ENCODE data around the gene TOE1. TPM values are rescaled to one million over a fixed set of nuclear protein-coding genes. Genes with fewer than 3 reads are reported as not detected.

TOE1 gene
- total RNA-seq, 1 donor from 2014 or later, result 3.8 TPM

DNA sequence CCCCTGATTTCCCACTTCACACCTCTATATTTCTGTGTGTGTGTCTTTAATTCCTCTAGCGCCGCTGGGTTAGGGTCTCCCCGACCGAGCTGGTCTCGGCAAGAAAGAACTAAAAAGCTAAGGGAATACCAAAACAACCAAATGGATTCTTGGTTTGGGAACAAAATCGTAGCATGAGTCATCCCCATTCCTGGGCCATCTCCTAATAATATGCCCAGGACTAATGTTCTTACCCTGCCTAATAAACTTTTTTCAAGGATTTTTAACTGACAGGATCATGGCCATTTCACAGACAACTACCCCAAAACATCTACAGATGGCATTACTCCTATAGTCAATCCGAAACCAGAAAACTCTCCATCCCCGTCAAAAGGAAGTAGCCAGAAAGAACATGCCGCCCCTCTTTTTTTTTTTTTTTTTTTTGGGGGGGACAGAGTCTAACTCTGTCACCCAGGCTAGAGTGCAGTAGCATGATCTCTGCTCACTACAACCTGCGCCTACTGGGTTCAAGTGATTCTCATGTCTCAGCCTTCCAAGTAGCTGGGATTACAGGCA lies 17.4 kb upstream of the TOE1 start:
- DNase-seq (ENCODE audit: missing footprints) (no peak), ATAC-seq (no peak)
- intact Hi-C loops (cut with DNase I), result no loop called here

DNA sequence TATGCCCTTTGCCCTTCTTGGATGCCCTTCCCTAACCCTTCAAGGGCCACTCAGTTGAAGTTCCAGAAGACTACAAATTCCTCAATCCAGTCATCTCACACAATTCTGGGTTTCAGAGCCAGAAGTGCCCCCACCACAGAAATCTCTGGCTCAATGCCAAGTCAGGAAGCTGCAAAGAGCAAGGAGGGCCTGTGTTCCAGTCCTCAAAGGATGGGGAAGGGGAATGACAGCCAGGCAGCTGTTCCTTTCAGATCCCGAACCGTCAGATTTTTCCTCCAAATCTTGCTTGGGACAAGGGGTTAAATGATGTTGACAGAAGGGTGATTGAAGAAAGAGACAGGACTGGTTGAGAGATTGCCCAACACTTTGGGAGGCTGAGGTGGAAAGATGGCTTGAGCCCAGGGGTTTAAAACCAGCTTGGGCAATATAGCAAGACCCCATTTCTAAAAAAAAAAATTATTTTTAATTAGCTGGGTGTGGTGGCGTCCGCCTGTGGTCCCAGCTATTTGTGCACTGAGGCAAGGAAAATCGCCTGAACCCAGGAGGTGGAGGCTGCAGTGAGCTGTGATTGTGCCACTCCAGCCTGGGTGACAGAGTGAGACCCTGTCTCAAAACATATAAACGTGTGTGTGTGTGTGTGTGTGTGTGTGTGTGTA lies 14.0 kb upstream of the TOE1 start:
- intact Hi-C loops (cut with DNase I), result no loop called here
- ATAC-seq, result no peak

DNA sequence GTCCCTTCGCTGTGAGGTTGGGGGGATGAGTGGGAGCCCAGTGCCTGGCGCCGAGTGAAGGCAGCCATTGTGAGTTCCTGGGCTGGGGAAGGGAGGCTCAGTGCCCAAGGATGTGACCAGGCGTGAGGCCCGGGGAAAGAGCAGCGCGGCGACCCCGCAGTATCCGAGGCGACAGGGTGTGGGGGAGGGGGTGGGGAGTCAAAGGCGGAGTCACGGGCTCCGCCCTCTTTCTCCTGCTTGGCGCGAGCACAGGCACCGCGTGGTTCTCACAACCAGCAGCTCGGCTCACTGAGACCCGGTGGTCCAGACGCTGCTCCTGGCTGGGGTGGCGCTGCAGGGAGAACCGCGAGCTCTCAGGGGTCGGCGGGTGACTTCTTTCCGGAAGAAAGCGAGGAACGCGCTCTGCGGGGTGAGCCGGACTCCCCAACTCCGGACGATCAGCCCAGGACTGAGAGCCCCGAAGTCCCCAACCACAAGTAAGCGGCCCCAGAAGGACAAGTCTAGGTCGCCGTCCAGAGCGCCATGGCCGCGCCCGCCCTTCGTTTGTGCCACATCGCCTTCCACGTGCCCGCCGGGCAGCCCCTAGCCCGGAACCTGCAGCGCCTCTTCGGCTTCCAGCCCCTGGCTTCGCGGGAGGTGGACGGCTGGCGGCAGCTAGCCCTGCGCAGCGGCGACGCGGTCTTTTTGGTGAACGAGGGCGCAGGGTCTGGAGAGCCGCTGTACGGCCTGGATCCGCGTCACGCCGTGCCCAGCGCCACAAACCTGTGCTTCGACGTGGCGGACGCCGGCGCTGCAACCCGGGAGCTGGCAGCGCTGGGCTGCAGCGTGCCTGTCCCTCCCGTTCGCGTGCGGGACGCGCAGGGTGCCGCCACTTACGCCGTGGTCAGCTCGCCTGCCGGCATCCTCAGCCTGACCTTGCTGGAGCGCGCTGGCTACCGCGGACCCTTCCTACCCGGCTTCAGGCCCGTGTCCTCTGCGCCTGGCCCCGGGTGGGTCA lies 13.0 kb upstream of the TOE1 start, which contains the start of gene HPDL:
HPDL (plus strand) TSS at position 269 of the 997 bp plus-strand sequence; CDS start at position 523, 254 bp downstream.
- ATAC-seq, result peak; percentile 81
- intact Hi-C loops (cut with DNase I), result no loop called here
- DNase-seq (ENCODE audit: missing footprints), result peak; percentile 77

More for the DNA sequence above, 14.0 kb upstream of the TOE1 start:
- no peak for DNase-seq (ENCODE audit: missing footprints)

DNA sequence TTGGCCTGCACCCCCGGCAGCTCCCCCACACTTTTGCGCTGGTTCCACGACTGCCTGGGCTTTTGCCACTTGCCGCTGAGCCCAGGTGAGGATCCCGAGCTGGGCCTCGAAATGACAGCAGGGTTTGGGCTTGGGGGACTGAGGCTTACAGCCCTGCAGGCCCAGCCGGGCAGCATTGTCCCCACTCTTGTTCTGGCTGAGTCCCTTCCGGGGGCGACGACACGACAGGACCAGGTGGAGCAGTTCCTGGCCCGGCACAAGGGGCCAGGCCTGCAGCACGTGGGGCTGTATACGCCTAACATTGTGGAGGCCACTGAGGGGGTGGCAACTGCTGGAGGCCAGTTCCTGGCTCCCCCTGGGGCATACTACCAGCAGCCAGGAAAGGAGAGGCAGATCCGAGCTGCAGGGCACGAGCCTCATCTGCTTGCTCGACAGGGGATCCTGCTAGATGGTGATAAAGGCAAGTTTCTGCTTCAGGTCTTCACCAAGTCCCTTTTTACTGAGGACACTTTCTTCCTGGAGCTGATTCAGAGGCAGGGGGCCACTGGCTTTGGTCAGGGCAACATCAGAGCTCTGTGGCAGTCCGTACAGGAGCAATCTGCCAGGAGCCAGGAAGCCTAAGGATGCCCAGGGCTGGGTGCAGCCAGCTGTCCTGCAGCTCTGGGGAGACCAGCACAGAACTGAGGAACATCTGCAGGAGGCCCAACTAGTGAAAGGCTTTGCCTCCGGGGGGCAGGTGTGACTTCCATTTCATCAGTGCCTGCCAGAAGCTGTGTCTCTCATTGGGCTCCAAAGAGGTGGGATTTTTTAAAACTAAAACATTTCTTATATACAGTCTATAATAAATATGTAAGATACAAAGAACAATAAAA lies 12.1 kb upstream of the TOE1 start:
- DNase-seq (ENCODE audit: missing footprints) (no peak), ATAC-seq (no peak)
- intact Hi-C loops (cut with DNase I), result no loop called here

DNA sequence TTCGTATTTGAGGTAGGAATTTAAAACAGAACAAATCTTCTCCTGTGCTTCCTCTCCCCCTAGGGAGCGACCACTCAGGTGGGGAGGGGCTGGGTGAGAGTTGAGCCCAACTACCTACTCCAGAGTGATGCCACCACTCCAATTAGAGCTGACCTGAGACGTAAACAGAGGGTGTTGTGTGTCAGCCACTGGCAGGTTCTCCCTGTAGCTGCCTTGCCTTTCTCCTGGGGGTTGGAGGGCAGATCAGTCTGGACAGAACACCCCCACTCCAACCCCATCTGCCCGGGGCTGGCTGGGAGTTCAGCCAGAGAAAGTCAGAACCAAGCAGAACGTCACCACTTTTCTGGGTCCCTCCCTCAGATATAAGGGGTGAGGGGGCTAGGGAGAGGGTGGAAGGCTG lies 11.3 kb upstream of the TOE1 start:
- no peak for ATAC-seq
- no peak for DNase-seq (ENCODE audit: missing footprints)
- intact Hi-C loops (cut with DNase I), result no loop called here

DNA sequence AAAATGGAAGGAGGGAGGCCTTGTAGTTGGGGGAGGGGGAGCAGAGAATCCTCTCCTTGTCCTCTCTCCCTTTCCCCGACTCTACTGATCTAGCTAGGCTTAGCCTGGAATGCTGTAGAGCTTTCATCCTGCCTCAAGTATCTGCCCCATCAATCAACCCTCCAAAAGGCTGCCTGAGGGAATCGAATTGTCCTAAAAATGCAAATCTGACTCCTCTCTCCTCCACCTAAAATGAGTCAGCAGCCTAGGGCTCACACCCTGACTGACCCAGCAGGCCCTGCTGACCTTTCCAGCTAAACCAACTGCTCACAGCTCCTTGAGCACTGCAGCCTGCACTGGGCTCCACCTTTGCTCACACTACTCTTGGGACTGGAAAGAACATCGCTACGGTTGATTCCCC lies 10.5 kb upstream of the TOE1 start:
- no peak for DNase-seq (ENCODE audit: missing footprints)
- no peak for ATAC-seq
- intact Hi-C loops (cut with DNase I), result no loop called here

DNA sequence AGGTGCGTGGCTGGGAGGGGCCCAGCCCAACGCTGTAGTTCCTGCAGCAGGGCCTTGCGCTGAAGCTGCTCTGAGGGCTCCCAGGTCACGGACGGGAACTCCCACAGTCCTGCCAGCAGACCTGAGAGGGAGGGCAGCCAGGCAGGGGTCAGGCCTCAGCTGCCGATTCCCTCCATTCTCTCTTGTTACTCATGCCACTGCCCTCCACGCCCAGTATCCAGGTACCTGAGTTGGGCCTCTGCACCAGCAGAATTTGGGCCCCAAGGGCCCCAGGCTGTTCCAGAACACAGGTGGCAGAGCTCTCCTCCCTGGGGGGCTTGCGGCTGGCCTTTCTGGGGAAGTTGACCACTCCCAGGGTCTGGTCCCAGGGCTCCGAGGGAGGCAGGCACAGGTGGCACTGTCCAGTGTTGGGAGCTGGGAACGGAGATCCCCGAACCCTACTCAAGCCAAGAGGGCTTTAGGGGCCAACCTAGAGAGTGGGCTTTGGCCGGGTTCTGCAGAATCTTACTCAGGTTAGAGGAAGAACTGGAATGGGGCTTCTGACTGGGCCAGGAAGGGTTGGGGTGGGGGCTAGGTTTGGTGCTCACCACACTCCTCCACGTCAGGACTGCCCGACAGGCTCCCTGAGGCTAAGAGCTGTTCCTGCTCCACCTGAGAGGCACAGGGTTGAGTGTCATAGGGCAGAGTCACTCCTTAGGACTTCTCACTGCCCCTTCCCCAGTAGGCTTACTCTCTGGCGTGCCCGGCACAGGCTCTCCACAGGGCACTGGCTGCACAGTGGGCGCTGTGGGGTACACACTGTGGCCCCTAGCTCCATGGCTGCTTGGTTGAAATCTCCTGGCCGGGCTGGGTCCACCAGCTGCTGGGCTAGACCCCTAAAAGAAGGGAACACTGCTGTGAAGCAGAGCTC lies 8.3 kb upstream of the TOE1 start:
- ATAC-seq (no peak), DNase-seq (ENCODE audit: missing footprints) (no peak)
- intact Hi-C loops (cut with DNase I), result no loop called here

DNA sequence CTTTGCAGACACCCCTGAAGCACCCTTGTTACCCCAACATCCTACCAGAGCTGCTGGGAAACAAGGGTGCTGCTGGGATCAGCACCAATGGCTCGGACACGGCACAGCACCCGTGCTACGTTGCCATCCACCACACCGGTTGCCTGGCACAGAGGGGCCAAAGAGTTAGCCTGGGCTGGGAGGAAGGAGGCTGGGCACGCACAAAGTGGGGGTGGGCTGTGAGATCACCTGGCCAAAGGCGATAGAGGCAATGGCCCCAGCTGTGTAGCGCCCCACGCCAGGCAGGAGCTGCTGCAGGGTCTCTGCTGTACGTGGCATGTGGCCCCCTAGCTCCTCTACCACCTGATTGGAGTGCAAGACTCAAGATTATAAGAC lies 7.6 kb upstream of the TOE1 start:
- DNase-seq (ENCODE audit: missing footprints), result no peak
- ATAC-seq, result no peak
- intact Hi-C loops (cut with DNase I), result no loop called here

DNA sequence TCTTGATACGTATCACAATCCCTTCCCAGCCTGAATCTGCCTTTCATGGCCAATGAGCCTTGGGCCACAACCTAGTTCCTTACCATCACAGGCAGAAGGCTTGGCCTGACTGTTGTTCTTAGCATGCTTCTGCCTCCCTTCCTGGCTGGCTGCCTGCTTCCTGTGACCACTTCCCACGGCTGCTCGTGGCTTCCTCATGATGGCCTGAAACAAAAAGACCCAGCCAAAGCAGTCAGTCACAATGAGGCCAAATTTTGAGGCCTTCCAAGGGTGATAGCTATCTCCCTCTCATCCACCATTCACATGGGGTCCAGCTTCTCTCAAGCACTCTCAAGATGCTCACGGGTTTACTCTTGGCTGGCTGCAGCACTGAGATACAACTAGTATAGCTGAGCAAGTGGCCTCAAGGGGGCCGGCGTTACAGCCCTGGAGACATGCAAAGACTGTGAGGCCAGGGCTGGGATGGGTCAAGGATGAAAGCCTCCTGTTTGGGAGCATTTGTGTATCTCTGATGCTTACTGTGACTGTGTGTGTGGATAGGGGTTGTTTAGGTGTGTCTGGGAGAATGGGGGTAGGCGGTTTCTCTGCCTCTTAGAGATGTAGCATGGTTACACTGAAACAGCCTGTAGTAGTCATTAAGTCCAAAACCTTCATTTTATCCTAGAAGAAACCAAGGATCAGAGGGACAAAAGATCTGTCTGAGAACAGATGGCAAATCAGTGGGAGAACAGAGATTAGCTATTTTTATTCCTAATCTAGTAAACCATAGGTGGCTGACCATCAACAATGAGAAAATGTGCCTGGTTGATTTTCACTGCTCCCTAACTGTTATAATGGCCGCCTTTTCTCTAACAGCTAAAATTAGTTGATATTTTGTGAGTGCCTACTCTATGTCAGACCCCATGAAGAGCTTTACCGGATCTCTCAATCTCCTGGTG lies 5.4 kb upstream of the TOE1 start:
- intact Hi-C loops (cut with DNase I), result no loop called here
- DNase-seq (ENCODE audit: missing footprints) (no peak), ATAC-seq (peak; percentile 35)

DNA sequence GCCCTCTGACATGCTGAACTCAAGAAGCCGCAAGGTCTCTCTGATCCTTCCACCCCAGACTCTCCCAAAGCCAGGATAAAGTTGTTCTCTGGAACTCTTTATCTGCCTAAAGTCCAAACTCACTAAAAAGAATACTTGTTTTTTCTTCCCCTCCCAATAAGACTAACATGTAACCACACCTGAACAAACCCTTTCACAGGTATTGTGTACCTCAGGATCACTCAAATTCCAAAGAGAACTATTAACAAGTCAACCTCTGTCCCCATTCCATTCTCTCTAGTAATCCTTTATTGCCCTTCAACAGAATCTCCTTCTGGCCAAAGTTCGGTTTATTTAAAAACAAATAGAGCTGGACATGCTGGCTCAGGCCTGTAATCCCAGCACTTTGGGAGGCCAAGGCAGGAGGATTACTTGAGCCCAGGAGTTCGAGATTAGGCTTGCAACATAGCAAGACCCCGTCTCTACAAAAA lies 4.1 kb upstream of the TOE1 start:
- intact Hi-C loops (cut with DNase I), result no loop called here
- no peak for DNase-seq (ENCODE audit: missing footprints)
- ATAC-seq, result no peak

DNA sequence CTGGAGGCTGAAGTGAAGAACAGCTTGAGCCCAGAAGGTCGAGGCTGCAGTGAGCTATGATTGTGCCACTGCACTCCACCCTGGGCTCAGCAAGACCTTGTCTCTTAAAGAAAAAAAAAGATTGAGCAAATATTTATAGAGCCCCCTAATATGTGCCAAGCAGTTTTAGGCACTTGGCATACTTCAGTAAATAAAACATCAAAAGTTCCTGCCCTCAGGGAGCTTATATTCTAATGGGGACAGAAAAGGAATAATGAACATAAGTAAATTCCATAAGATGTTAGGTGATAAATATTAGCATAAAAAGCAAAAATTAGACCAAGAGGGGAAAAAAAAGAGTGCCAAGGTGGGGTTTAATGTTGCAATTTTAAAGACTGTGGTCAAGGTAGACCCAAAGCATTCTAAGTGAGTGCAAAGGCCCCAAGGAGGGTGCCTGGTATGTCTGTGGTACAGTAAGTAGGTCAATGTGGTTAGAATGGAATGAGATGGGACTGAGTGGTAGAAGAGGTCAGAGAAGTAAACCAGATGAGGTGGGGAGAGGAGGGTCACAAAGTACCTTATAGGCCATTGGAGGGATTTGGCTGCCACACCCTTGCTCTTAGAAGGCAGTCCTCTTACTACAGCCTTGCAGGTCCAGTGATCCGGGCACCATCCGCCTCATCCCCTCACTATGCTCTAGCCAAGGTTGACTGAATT lies 2.2 kb upstream of the TOE1 start:
- intact Hi-C loops (cut with DNase I), result no loop called here
- ATAC-seq (no peak), DNase-seq (ENCODE audit: missing footprints) (no peak)

DNA sequence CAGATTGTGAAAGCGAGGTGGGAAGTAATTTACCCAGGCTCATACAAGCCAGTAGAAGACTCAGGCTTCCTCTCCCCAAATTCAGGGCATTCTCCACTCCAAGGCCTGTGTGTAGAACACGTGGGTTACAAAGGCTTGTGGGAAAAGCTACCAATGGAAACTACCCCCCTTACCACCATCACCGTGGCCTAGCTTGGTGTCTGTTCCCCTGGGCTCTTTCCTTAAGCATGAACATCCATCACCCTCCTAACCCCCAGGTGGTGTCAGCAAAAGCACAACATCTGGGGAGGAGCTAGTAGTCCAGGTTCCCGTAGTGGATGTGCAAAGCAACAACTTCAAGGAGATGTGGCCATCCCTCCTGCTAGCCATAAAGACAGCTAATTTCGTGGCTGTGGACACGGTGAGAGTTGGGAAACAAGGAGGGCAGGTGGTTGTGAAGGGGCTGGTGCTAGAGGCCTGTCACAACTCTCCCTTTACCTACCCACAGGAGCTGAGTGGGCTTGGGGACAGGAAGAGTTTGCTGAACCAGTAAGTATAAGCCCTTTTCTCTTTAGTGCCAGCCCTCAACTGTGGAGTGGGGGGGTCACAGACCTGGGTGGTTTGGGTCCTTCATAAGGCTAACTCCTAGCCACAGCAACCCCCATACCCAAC lies 971 bp downstream of the TOE1 start:
- intact Hi-C loops (cut with DNase I), result loop anchor here (2.0 to 10.0 kb wide), 3 partner anchors 36 to 224 kb away; partner anchors contain the start of gene TESK2
- ATAC-seq (no peak), DNase-seq (ENCODE audit: missing footprints) (no peak)

DNA sequence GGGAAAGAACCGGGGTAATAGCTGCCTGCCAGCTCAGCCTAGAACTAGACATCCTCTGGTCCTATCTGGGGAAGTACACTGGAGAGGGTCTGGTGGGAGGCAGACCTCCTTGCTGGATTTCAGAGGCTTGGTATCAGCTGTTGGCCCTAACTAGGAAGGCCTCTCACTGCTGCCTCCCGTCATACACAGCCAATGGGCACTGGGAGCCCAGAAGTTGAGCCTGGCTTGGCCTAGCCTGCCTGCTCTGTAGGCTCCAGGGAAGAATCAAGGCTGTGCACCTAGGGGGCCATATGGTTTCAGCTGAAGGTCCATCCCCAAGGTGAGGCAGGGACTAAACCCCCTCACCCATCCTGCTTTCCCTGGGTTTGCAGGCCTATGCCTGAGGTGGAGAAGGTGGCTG lies 4.5 kb downstream of the TOE1 start:
- intact Hi-C loops (cut with DNase I), result loop anchor here (5.0 to 10.0 kb wide), 2 partner anchors 148 to 220 kb away; partner anchors contain the start of gene TESK2
- DNase-seq (ENCODE audit: missing footprints) (no peak), ATAC-seq (no peak)

DNA sequence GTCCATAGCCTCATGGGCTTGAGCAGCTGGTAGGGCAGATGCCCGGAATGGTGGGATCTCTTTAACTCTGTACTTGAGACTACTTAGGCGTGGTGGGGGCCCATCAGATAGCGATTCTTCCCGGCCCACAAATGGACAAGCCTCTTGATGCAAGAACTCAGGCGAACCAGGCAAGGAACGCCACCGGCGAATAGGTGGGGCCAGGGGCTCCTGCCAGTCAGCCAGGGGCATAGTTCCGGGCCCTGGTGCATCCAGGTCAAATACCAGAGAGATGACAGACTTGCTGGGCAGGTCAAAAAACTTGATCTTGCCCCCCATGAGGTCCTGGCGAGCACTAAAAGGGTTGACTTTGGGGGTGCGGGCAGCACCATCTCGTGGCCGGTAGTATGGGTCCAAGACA lies 5.0 kb downstream of the TOE1 start:
- ATAC-seq (no peak), DNase-seq (ENCODE audit: missing footprints) (no peak)
- intact Hi-C loops (cut with DNase I), result loop anchor here (10.0 kb wide), 1 partner anchor 220 kb away; no protein-coding TSS in a partner anchor

DNA sequence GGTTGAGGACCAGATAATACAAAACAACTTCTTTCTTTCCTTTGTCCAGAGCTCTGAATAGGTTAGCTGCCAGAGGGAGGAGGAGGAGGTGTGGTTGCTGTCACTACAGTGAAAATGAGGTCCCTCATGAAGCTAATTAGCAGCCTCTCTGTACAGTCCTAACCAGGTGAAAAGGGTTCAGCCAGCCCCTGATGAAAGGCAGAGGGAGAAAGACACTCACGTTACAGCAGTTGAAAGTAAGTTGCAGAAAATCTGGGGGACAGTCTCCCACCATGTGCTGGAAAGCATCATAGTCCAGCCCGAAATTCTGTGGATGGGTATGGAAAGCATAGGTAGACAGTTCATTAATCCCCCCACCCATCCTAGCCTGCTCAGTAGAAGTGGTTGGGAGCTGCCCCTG lies 6.5 kb downstream of the TOE1 start:
- intact Hi-C loops (cut with DNase I), result loop anchor here (10.0 kb wide), 1 partner anchor 218 kb away; no protein-coding TSS in a partner anchor

More for the DNA sequence above, 6.5 kb downstream of the TOE1 start:
- DNase-seq (ENCODE audit: missing footprints), result no peak
- ATAC-seq, result no peak

All from Right ventricle myocardium inferior (tissue), 1 donor.